A172 (cell line): ENCODE results near the gene PGM2L1. TPM values are rescaled to one million over a fixed set of nuclear protein-coding genes. Genes with fewer than 3 reads are reported as not detected.
A peak's percentile ranks its signal among the peaks of the same experiment; 100 is the strongest.
"Not testable (repeated sequence)": the region's sequence is repeated elsewhere in the genome, so short reads cannot be mapped to it uniquely, and the experiment has no call there.

Experiments
- DNase-seq: peaks from one replicate; pipeline ENCODE4 v3.0.0-alpha.2; 2015; ENCODE audit warnings: low spot score
- total RNA-seq: library from RNA; depleted of rRNA; stranded (reverse); fragments of >200 nt; shearing (Covaris generic); gene quantifications from 2 replicates; pipeline ENCODE4 v1.2.3, GENCODE V29; 2014

PGM2L1 gene
- total RNA-seq, 1 experiment from 2014 or later: 13.7 TPM

DNA sequence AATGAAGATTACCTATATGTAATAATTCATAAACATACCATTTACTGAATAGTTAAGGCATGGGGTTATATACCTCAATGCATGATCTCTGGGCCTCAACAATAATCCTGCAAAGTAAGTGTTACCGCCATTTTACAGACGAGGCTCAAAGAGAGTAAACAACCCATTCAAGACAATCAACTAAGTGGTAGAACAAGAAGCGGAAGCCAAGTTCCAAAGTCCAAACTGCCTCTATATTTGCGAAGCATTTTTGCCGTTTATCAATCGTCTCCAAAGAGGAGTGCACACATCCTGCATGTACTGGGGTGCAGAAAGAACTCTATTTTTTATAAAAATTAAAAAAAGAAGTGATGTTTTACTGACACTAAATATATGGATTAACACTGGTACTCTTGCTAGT, 59.3 kb downstream of the PGM2L1 start:
- no peak for DNase-seq

DNA sequence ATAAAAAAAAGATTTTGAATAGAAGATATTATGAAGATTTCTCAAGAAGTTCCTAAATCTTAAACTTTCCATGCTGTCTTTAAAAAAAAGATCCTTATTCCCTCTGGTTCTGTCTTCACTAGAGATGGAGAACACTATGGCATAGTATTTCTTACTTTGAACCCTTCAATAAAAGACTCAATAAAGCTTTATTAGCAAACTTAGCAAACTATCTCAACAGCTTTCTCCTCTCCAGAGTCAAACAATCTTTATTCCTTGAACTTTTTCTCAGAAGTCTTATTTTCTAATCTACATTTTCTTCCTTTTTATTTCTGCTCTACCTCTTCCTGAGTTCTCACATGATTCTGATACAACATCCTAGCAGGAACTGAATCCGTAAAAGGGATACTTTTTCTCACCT, 65.0 kb downstream of the PGM2L1 start:
- DNase-seq: no peak

DNA sequence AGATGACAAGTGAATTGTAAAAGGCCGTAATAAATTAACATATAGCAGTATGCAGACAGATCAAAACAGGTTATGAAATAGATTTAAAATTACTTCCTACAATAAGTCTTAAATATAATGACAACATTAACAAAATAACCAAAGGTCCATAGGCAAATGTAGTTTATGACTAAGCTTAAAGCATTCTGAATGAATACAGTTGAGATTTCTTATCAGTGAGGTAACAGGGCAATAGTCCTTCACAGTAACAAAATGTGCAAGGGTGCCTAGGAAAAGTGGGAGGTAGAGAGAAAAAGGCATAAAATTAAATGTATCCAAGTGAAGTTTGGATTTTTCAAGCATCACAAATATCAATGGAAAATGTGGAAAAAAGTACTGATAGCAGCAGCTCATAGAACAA, 65.9 kb downstream of the PGM2L1 start:
- DNase-seq: no peak

DNA sequence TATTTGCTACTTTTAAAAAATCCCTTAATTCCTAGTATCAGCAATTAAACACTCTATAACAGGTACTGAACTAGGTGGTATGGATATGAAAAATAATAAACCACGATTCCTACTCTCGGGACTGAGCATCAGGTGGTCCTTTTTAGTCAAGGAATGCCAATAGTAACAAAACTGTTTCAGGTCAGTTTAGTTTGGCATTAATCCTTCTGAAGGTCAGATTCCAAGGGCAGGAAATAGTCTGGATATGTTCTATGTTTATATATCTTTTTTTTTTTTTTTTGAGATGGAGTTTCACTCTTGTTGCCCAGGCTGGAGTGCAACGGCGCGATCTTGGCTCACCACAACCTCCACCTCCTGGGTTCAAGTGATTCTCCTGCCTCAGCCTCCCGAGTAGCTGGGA, 67.2 kb downstream of the PGM2L1 start:
- DNase-seq: not testable (repeated sequence)

DNA sequence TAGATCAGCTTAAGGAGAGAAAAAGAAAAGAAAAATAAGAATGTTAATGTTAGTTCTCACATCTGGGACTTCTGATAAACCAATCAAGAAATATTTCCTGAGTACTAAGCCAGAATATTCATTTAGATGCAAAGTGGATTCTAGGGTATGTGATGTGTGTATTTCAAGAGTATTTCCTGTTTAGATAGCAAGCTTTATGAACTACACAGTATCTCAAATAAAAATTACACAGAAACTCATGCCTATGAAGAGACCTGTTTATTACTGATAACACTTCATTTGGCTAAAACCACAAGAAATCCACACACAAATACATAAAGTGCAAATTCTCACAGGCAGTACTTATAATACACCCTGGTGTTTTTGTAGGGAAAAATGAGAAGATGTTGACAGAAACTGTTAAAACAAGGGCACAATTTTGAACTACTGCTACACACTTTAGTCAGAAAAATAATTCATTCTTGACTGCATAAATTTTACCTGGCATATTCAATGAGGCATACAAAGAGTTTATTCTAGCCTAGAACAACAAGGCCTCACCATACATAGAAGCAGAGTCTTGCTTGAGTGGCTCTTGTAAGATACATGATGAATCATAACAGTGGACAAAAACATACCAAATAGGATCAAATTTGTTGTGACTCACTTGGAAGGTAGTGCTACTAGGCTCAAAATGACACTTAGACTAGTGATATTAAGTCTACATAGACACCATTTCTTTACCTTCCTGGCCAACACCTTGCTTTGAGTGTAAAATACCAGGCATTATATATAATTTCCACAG, 68.0 kb downstream of the PGM2L1 start:
- DNase-seq: peak; percentile 50

DNA sequence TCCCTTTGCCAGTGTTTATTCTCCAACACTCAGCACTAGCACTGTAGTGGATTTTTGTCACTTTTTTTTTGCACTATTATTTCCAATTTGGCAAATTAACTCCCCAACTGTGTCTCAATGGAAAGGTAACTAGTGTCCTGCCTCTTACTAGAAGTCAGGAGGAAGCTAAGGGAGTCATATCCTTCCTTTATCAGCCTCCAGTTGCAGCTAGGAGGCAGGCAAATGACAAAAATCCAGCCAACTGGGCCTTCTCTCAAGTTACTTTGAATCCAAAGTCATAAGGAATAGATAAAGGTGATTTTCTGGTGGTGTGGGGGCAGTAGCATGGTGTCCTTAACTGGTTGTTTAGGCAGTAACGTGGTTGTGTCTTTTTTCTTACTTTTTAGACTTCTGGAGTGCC, 71.2 kb downstream of the PGM2L1 start:
- DNase-seq: no peak

DNA sequence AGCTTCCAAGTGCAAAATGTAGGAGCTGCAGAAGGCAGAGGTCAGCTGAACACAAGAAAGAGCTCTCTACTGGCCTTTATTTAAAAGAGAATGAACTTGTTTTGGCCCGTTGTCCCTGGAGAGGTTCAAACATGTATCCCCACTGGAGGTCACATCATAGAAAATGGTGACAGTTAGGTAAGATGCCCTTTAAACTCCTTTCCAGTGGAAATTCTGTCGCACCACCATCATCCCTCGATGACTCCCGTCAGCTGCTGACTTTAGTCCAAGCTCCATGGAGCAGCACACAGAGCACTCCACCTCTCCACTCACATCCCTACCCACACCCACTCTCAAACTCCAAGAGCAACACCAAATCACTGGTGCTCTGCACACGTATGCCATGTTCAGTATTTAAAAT, 71.6 kb downstream of the PGM2L1 start:
- DNase-seq: no peak

DNA sequence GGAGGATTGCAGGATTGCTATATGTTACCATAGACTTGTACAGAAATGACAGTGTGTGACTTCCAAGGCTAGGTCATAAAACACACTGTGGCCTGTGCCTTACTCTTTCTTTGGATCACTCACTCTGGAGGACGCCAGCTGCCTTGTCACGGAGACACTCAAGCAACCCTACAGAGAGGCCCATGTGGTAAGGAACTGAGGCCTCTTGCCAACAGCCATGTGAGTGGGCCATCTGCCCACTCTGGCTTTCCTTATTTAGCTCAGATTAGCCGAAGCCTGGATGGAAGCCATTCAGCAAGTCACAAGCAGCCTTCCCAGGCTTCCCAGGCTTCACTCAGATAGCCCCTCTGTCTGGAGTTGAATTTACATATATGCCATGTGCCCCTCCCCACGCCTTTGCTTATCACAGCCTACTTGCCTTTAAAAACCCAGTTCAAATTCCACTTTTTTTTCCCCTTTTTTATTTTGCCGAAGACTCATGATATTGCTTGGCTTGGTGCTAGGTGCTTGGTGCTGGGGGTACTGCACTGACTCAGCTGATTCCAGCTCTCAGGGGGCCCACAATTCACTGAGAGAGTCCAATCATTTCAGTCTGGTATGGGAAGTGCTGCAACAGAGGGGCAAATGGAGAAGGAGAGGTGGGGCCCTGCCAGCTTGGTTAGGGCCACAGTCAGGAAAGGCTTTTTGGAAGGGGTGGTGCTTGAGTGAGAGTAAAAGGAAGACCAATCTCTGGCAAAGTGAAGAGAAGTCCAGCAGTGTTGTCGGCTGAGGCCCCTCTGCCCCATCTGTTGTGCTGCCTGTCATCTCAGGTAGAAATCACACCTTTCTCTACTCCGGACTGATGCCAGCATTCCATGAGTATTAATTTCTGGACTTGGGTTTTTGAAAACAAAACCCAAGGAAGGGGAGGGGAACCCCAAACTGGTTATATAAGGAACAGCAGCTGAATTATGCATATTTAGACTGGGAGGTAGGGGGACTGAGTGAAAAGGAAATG, 72.3 kb downstream of the PGM2L1 start:
- peak; percentile 47 for DNase-seq

DNA sequence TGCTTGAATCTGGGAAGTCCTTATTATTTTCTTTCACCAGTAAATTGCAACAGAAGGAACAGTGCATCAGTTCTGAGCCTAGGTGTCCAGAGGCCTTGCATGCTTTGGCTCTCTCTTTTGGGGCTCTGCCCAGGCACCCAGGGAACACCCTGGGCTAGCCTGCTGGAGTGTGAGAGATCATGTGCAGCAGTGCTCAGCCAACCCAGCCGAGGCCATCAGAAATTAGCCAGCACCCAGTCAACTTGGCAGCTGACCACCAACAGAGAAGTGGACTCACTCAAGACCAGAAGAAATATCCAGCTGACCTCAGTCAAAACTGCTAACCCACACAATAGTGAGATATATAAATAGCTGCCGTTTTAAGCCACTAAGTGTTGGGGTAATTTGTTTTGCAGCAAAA, 75.6 kb downstream of the PGM2L1 start:
- no peak for DNase-seq

DNA sequence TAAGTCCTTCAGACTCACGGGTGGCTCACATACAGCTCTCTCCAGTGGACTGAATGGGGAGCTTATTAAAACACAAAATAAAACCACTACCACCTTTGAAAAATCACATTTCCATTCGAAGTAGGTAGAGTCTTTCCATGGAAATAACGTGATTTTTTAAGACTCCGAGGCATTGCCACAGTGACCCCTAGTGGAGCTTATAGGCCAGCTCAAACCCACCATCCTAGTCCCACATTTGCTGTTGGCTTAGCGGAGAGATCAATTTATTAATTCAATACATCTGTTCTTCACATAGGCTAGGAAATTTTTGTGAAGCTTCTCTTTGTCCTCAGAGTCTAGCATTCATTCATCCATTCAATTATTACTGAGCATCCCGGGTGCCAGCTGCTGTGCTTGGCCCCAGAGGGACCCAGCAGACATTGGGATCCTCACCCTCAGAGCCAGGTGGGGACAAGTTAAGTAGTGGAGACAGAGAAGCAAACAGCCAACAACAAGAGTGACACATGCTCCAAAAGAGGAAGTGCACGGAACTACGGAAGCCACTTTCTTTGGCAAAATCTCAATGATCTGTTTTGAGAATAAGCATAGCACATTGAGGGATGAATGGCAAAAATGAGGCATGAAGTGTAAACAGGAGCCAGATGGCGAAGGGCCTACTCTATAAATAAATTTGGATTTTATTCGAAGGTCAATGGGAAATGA, 76.6 kb downstream of the PGM2L1 start:
- DNase-seq: no peak

DNA sequence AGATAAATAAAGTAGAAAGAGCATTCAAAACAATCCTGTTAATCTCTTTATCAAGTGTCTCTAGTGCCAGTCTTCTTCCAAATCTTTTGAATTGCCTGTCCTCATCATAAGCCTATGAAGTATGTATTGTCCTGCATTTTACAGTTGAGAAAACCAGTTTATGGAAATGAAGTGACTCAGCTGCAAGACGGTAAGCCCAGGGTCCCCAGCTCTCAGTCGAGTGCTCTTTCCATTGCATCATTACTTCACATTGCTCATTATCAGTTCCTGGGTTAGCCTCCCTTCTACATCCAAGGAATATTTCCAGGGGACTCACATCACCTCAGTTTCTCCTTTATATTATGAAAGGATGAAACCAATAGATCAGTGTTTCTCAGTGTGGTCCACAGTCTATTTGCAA, 77.7 kb downstream of the PGM2L1 start:
- DNase-seq: no peak

DNA sequence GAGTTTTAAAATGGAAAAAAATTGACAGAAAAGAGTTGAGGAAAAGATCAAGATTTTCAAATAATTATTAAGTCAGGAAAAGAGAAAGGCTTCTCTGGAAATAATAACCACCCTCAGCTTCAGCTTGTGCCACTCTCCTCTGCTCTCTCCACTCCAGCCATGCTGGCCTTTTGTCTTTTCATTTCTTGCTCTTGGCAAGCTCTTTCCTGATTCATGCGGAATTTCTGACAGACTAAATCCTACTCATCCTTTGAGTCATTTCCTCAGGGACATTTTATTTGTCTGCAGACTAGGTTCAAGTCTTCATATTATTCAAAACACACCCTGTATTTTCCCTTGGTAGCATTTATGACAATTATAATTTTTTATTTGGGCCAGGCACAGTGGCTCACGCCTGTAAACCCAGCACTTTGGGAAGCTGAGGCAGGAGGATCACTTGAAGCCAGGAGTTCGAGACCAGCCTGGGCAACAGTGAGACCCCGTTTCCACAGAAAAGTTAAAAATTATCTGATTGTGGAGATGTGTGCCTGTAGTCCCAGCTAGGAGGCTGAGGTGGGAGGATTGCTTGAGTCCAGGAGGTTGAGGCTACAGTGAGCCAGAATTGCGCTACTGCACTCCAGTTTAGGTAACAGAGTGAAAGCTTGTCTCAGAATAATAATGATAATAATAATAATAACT, 79.0 kb downstream of the PGM2L1 start:
- DNase-seq: peak; percentile 95

DNA sequence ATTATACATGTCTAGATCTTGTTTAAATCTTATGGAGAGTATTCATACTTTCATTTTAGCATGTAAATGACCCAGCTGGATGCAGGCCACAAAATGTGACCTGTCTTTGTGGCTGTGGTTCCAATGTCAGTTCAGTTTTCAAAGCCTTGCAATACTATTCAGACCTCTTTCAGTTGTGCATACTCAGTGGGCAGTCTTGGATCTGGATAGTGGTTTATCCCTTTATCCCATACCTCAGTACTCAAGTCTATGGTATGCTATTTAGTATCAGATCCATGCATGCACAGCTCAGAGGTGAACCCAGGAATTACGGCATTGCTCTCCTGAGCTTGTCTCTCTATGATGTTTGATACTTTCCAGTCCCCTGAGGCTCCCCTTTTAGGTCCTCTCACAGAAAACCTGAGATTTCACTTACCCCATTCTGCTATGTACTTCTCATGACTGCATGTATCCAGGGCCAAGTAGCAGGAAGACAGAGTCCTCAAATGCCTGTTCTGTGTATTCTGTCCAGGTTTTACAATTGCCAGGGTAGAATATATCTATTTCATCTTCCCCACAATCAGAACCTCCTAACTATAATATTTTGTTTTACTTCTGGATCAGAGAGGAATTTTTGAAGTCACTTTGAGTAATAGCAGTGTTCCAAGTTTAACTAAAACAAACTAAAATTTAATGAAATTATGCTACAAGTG, 79.8 kb downstream of the PGM2L1 start:
- peak; percentile 31 for DNase-seq

DNA sequence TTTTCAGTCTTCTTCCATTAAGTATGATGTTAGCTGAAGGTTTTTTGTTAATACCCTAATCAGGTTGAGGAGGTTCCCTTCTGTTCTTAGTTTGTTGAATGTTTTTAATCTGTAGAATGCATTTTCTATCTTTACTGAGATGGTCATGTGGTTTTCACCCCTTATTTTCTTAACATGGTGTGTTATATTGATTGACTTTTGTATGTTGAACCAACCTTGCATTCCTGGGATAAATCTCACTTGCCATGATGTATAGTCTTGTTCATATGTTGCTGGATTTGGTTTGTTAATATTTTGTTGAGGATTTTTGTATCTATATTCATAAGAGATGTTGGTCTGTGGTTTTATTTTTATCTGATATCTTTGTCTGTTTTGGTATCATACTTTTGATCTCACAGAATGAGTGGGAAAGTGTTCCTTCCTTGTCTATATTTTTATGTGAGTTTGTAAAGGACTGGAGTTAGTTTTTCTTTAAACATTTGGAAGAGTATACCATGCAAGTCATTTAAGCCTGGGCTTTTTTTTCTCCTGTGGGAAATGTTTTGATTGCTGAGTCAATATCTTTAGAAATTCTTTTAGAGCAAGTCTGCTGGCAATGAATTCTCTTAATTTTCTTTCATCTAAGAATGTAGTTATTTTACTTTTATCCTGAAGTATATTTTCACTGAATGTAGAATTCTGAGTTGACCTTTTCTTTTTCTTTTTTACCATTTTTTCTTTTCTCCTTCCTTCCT, 81.3 kb downstream of the PGM2L1 start:
- DNase-seq: no peak

DNA sequence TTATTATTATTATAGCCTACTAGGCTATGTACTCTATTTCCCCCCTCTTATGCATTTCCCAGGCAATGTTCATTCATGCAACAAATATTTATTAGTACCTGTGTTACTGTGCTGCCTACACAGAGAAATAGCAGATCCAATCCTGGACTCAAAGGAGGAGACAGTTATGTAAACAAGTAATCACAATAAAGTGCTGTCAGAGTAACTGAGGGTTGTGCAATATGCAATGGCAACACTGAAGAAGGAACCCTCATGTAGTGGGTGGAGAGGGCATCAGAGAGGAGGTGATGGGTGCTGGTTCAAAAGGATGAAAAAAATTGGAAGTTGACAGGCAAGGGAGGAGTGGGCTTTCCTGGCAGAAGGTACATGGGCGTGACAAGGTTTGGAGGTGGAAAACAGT, 85.9 kb downstream of the PGM2L1 start:
- DNase-seq: no peak

DNA sequence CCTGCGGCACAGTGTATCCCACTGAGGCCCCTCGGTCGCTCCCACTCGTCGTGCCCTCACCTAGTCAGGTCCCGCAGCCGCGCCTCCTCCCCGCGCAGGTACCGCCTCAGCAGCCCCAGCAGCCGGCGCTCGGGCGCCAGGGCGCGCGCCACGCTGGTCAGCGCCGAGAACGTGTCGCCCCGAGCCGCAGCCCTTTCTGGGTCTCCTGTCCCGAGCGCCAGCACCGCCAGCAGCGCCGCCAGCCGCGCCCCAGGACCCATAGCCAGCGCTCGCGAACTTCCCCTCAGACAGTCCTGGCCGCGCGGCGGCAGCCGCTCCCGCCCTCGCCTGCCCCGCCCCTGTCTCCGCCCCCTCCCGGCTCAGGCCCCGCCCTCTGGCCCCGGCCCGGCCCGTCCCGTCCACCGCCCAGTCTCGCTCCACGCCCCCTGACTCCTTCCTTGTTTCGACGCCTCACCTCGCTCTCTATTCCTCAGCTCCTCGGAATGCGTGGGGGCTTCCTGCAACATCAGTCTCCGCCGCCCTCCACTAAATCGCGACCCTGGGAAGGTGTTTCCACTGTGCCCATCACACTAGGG, 86.8 kb downstream of the PGM2L1 start, which contains the start of gene P4HA3:
TSS of gene P4HA3 (minus strand) at position 289 of the 575 bp plus-strand sequence. CDS start at position 260, 29 bp downstream.
- no peak for DNase-seq

DNA sequence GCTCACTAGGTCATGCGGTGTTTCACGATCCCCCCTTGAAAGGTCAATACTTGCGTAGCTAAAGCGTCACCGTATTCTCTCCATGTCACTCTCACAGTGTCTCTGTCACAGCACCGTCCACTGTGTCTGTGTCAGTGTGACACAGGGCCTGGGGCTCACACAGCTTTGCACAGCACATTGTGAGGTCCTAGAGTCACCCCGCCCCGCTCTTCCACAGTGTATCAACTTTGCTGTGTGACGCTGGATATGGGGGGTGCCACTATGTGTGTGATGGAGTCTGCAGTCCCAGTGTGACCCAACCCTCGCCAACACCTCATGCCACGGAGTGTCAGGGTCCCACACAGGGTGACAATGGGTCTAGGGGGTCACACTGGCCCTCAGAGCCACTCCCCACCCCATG, 87.4 kb downstream of the PGM2L1 start:
- DNase-seq: no peak

DNA sequence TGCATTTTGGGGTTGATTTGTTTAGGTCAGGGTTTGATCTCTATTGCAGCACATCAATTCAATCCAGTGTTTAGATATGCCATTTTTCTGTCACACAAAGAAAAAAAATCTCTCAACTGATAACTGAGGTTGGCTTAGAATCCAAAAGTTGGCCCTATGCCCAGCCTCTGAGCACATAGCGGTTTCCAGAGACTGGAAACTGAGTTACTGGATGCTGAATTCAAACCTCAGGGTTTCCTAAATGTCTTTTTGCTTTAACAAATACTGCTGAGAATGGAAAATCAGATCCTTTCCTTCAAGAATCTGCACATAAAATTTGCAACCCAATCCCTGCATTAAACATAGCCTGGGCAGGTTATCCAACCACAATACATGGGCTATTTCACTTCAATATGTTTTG, 90.8 kb downstream of the PGM2L1 start:
- no peak for DNase-seq

DNA sequence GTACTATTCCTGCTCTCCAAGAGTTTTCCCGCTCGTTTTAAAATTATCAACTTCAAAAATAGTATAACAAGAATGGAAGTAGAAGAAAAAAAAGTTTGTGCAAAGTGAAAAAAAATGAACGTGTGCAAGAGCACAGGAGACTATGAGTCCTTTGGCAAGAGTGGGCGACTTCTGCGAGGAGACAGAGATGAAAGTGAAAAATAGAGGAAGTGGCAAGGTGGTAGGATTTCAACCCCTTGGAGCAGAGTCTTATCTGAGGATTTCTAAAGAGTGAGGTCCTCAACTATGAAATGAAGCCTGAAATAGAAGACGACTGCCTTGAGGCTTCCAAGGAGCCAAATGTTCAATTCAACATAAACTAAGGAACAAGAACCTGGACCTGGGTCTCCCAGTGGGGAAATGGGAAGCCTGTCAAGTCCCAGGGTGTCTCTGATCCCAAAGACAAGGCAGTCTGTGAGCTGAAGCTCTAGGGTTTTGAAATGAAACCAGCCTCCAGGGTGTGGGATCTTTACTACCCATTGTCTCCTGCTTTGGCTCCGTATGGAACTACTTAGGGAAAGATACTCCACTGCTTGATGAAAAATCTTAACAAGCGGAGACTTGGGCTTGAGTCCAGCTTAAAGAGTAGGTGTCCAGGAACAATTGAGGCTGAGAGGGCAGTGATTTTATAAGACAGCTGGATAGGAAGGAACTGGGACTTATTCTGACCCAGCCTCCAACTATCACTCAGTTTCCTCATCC, 91.6 kb downstream of the PGM2L1 start:
- no peak for DNase-seq
